K562 (cell line): Measurements from ENCODE around the gene CARD8.

Source experiments
- DPF2 ChIP-seq: fragments of 450-650 bp; IDR thresholded peaks from 2 replicates; pipeline ENCODE4 v1.6.1; 2016
- SMARCC2 ChIP-seq: fragments of 450-650 bp; IDR thresholded peaks from 2 replicates; pipeline ENCODE4 v1.6.1; 2017; ENCODE audit warnings: antibody characterized with exemption, moderate library complexity, mild to moderate bottlenecking, low read depth
- YY1 ChIP-seq, 3 experiments: IDR thresholded peaks; 2 replicates each; pipeline ENCODE4 v1.6.1; 2011; ENCODE audit warnings: low read length in 2 of 3, mild to moderate bottlenecking in 2 of 3, moderate library complexity in 2 of 3, borderline replicate concordance in 1 of 3, control low read depth in 1 of 3, low read depth in 1 of 3; ENCODE audit not compliant: insufficient read depth in 3 of 3, insufficient replicate concordance in 2 of 3, control insufficient read depth in 1 of 3, insufficient read length in 1 of 3; ENCODE audit errors: extremely low read depth in 1 of 3

- TF ChIP-seq DPF2 (no peak), YY1 (IDR thresholded peaks at IDR 0.05; ENCODE audit: borderline replicate concordance in 1 of 3, control insufficient read depth in 1 of 3, extremely low read depth in 1 of 3, insufficient read depth in 3 of 3, insufficient read length in 1 of 3, insufficient replicate concordance in 2 of 3, low read depth in 1 of 3, low read length in 2 of 3) (no peak), SMARCC2 (no peak)
Observed at GRCh38 chr19:48279747-48280146, 24.0 kb upstream of the CARD8 start.
